ENCODE data around the gene MALRD1.

MALRD1 gene

GRCh38 chr10:19231034-19231433 is 182.4 kb downstream of the MALRD1 start:
- no peak for DNase-seq

- DNase-seq = no peak
Measured at GRCh38 chr10:19245889-19246752, 197.5 kb downstream of the MALRD1 start.

GRCh38 chr10:19247843-19248242 is 199.2 kb downstream of the MALRD1 start:
- DNase-seq = no peak

- DNase-seq = no peak
Measured at GRCh38 chr10:19250546-19250945, 201.9 kb downstream of the MALRD1 start.

GRCh38 chr10:19252531-19252930 is 203.9 kb downstream of the MALRD1 start:
- DNase-seq = no peak

GRCh38 chr10:19256331-19256730 is 207.7 kb downstream of the MALRD1 start:
- DNase-seq = no peak

- no peak for DNase-seq
Measured at GRCh38 chr10:19263262-19263661, 214.7 kb downstream of the MALRD1 start.

GRCh38 chr10:19283285-19283684 is 234.7 kb downstream of the MALRD1 start:
- no peak for DNase-seq

GRCh38 chr10:19283786-19284185 is 235.2 kb downstream of the MALRD1 start:
- DNase-seq = no peak

- DNase-seq = no peak
Measured at GRCh38 chr10:19290770-19291169, 242.2 kb downstream of the MALRD1 start.

- DNase-seq = no peak
Measured at GRCh38 chr10:19294233-19294632, 245.6 kb downstream of the MALRD1 start.

- no peak for DNase-seq
Measured at GRCh38 chr10:19299645-19300044, 251.0 kb downstream of the MALRD1 start.

- DNase-seq = no peak
Measured at GRCh38 chr10:19302117-19302516, 253.5 kb downstream of the MALRD1 start.

- DNase-seq = no peak
Measured at GRCh38 chr10:19310066-19310465, 261.5 kb downstream of the MALRD1 start.

- no peak for DNase-seq
Measured at GRCh38 chr10:19316204-19316870, 267.7 kb downstream of the MALRD1 start.

- no peak for DNase-seq
Measured at GRCh38 chr10:19317952-19318351, 269.4 kb downstream of the MALRD1 start.

GRCh38 chr10:19325581-19325980 is 277.0 kb downstream of the MALRD1 start:
- no peak for DNase-seq

- DNase-seq = no peak
Measured at GRCh38 chr10:19328582-19328981, 280.0 kb downstream of the MALRD1 start.

- DNase-seq = no peak
Measured at GRCh38 chr10:19329475-19329874, 280.9 kb downstream of the MALRD1 start.

- no peak for DNase-seq
Measured at GRCh38 chr10:19332304-19332703, 283.7 kb downstream of the MALRD1 start.

GRCh38 chr10:19333631-19334030 is 285.0 kb downstream of the MALRD1 start:
- no peak for DNase-seq

GRCh38 chr10:19347621-19348020 is 299.0 kb downstream of the MALRD1 start:
- no peak for DNase-seq

GRCh38 chr10:19367176-19367575 is 318.6 kb downstream of the MALRD1 start:
- DNase-seq = no peak

- DNase-seq = no peak
Measured at GRCh38 chr10:19373988-19374387, 325.4 kb downstream of the MALRD1 start.
